ENCODE data around the gene PAPOLG.

PAPOLG gene

GRCh38 chr2:60796573-60797509, 40.8 kb downstream of the PAPOLG start:
- H3K4me3 ChIP-seq (ENCODE audit: low read depth, low read length) = no peak overlapping the region
- DNase-seq (ENCODE audit: low read depth) = peak; percentile 92
- TF ChIP-seq, protein P1, sequence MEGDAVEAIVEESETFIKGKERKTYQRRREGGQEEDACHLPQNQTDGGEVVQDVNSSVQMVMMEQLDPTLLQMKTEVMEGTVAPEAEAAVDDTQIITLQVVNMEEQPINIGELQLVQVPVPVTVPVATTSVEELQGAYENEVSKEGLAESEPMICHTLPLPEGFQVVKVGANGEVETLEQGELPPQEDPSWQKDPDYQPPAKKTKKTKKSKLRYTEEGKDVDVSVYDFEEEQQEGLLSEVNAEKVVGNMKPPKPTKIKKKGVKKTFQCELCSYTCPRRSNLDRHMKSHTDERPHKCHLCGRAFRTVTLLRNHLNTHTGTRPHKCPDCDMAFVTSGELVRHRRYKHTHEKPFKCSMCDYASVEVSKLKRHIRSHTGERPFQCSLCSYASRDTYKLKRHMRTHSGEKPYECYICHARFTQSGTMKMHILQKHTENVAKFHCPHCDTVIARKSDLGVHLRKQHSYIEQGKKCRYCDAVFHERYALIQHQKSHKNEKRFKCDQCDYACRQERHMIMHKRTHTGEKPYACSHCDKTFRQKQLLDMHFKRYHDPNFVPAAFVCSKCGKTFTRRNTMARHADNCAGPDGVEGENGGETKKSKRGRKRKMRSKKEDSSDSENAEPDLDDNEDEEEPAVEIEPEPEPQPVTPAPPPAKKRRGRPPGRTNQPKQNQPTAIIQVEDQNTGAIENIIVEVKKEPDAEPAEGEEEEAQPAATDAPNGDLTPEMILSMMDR (IDR thresholded peaks at IDR 0.05; ENCODE audit: low read depth, low read length) = no peak
- TF ChIP-seq, protein P2, sequence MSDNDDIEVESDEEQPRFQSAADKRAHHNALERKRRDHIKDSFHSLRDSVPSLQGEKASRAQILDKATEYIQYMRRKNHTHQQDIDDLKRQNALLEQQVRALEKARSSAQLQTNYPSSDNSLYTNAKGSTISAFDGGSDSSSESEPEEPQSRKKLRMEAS (IDR thresholded peaks at IDR 0.05; ENCODE audit: low read depth, low read length) = peak; percentile 47; the same call in 1 of the 2 replicates
- TF ChIP-seq POLR2A (IDR thresholded peaks at IDR 0.05; ENCODE audit: extremely low read depth, insufficient read length) (no peak), MYC (IDR thresholded peaks at IDR 0.05; ENCODE audit: low read depth, low read length) (0 out of 2 replicates have a peak, but pooled peaks have one; percentile 28)

DNA sequence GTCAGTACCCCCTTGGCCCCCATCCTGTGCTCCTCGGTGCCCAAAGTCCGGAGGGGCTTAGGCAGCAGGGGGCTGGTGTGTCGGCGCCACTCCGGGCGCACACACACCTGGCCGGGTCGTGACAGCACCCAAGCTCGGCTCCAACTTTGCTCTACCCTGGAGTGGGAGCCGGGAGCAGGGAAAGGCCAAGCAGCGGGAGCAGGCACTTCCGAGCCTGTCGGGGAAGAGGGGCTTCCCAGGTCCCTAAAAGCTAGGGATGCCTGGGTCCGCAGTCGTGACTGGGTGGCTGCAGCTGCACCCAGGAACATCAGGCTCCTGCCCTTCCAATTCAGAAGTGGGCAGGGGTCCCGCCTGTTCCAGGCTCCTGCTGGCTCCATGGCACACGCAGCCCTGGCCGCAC, 48.4 kb downstream of the PAPOLG start:
- DNase-seq (ENCODE audit: low read depth) = no peak
- no peak for TF ChIP-seq MYC (IDR thresholded peaks at IDR 0.05; ENCODE audit: low read depth, low read length)
- TF ChIP-seq, protein P2 (IDR thresholded peaks at IDR 0.05; ENCODE audit: low read depth, low read length) = no peak
- no peak for TF ChIP-seq POLR2A (IDR thresholded peaks at IDR 0.05; ENCODE audit: extremely low read depth, insufficient read length)
- TF ChIP-seq, protein P1 (IDR thresholded peaks at IDR 0.05; ENCODE audit: low read depth, low read length) = no peak
- no peak overlapping the region for H3K4me3 ChIP-seq (ENCODE audit: low read depth, low read length)

DNA sequence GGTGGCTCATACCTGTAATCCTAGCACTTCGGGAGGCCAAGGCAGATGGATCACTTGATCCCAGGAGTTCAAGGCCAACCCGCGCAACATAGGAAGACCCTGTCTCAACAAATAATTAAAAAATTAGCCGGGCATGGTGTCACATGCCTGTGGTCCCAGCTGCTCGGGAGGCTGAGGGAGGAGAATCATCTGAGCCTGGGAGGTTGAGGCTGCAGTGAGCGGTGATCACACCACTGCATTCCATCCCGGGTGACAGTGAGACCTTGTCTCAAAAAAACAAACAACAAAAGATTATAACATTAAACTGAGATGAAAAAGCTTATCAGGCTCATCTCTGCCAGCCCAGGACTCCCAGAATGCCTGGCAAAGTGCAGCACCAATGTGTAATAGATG, 50.5 kb downstream of the PAPOLG start:
- no peak for DNase-seq (ENCODE audit: low read depth)
- no peak overlapping the region for H3K4me3 ChIP-seq (ENCODE audit: low read depth, low read length)
- TF ChIP-seq, protein P2 (IDR thresholded peaks at IDR 0.05; ENCODE audit: low read depth, low read length) = no peak
- TF ChIP-seq, protein P1 (IDR thresholded peaks at IDR 0.05; ENCODE audit: low read depth, low read length) = no peak
- TF ChIP-seq MYC (IDR thresholded peaks at IDR 0.05; ENCODE audit: low read depth, low read length) (no peak), POLR2A (IDR thresholded peaks at IDR 0.05; ENCODE audit: extremely low read depth, insufficient read length) (no peak)

GRCh38 chr2:60806988-60807681, 51.1 kb downstream of the PAPOLG start:
- H3K4me3 ChIP-seq (ENCODE audit: low read depth, low read length) = peak overlapping the region; percentile 47
- peak; percentile 94 for DNase-seq (ENCODE audit: low read depth)
- peak; percentile 64; the same call in 1 of the 2 replicates for TF ChIP-seq MYC (IDR thresholded peaks at IDR 0.05; ENCODE audit: low read depth, low read length)
- peak; percentile 25 for TF ChIP-seq POLR2A (IDR thresholded peaks at IDR 0.05; ENCODE audit: extremely low read depth, insufficient read length)
- TF ChIP-seq, protein P1 (IDR thresholded peaks at IDR 0.05; ENCODE audit: low read depth, low read length) = no peak
- TF ChIP-seq, protein P2 (IDR thresholded peaks at IDR 0.05; ENCODE audit: low read depth, low read length) = peak; percentile 41; the same call in 1 of the 2 replicates

- TF ChIP-seq, protein P2 (IDR thresholded peaks at IDR 0.05; ENCODE audit: low read depth, low read length) = no peak
- TF ChIP-seq, protein P1 (IDR thresholded peaks at IDR 0.05; ENCODE audit: low read depth, low read length) = no peak
- TF ChIP-seq MYC (IDR thresholded peaks at IDR 0.05; ENCODE audit: low read depth, low read length) (no peak), POLR2A (IDR thresholded peaks at IDR 0.05; ENCODE audit: extremely low read depth, insufficient read length) (no peak)
- no peak overlapping the region for H3K4me3 ChIP-seq (ENCODE audit: low read depth, low read length)
- DNase-seq (ENCODE audit: low read depth) = peak; percentile 19
Observed at GRCh38 chr2:60808330-60808801, 52.3 kb downstream of the PAPOLG start.
